K562 (cell line): Measurements from ENCODE around the gene SMAD3.

Experiments used
- BRD4 ChIP-seq: fragments of 200-600 bp; sonication (generic); IDR thresholded peaks from 2 replicates; pipeline ENCODE4 v1.6.1; 2017; ENCODE audit warnings: inconsistent platforms
- CHCHD3 ChIP-seq: fragments of 250-450 bp; sonication (Bioruptor Pico); IDR thresholded peaks from 2 replicates; pipeline ENCODE4 v2.1.2; 2022; ENCODE audit warnings: mild to moderate bottlenecking
- ETV6 ChIP-seq, 3 experiments: fragments of 150-350 bp in 1 of 3; sonication (generic) in 1 of 3; formaldehyde crosslinking in 1 of 3; IDR thresholded peaks; 2 replicates each; pipeline versions ENCODE4 v1.6.1 to v1.8.0; 2014 to 2022; ENCODE audit warnings: borderline replicate concordance in 2 of 3, low read depth in 2 of 3, antibody characterized with exemption in 1 of 3, low read length in 1 of 3, mild to moderate bottlenecking in 1 of 3, missing genetic modification reagents in 1 of 3
- GTF2F1 ChIP-seq: IDR thresholded peaks from 2 replicates; pipeline ENCODE4 v1.6.1; 2011; ENCODE audit warnings: low read depth, low read length, improper control_type of control experiment
- KLF16 ChIP-seq: IDR thresholded peaks from 2 replicates; pipeline ENCODE4 v1.6.1; 2016; ENCODE audit warnings: antibody characterized with exemption
- MYNN ChIP-seq, 2 experiments: sonication (generic); formaldehyde crosslinking in 1 of 2; IDR thresholded peaks; 2 replicates each; pipeline versions ENCODE4 v1.5.0 to v1.6.1; 2016 to 2020; ENCODE audit warnings: antibody characterized with exemption in 1 of 2, missing genetic modification reagents in 1 of 2
- PCBP1 ChIP-seq: fragments of 200-400 bp; formaldehyde crosslinking; IDR thresholded peaks from 2 replicates; pipeline ENCODE4 v1.6.1; 2018; ENCODE audit warnings: mild to moderate bottlenecking, low read depth, low read length; ENCODE audit not compliant: poor library complexity, severe bottlenecking
- STAG1 ChIP-seq: sonication (generic); formaldehyde crosslinking; IDR thresholded peaks from 2 replicates; pipeline ENCODE4 v1.5.0; 2020; ENCODE audit warnings: missing genetic modification reagents, borderline replicate concordance
- TF ChIP-seq, protein P1 (sequence below), 2 experiments: fragments of 450-650 bp in 1 of 2; sonication (generic) in 1 of 2; formaldehyde crosslinking; conservative IDR thresholded peaks; 2 replicates each; pipeline versions ENCODE4 v1.4.0 to v1.8.1; 2020 to 2022; ENCODE audit warnings: mild to moderate bottlenecking in 1 of 2, missing genetic modification reagents in 1 of 2

DNA sequence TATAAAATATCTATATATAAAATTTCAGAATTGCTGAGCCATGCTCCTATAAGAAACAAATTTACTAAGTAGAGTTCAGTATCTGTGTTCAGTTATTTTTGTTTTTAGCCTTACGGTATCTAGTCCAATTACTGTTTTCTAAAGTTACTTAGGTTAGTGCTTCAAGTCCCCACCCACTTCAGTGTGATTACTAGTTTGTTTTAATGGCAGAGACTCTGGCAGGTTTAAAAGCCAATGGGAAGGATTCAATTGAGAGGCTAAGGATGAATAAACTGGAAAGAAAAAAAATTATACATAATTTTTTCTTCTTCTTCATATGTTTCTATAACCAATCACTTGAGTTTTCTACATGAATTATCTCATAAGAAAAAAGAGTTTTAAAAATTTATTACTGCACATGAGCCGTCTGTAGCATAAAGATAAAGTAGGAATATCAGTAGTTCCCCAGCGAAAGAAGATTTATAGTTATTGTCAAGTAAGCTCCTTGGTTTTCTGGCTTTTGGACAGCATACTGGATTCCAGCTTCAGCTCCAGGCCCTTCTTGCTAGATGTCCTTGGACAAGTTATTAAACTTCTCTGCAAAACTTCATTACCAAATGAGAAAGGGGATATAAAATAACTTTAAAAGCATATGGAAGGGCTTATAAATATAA, 142.3 kb downstream of the SMAD3 start:
- TF ChIP-seq GTF2F1 (no peak), PCBP1 (no peak), BRD4 (no peak), STAG1 (no peak), CHCHD3 (CRISPR knock-in tag) (no peak), KLF16 (no peak), MYNN (IDR thresholded peaks at IDR 0.05) (no peak), MYNN (CRISPR knock-in tag; IDR thresholded peaks at IDR 0.05) (no peak), ETV6 (IDR thresholded peaks at IDR 0.05; ENCODE audit: borderline replicate concordance in 1 of 2, low read depth in 2 of 2, low read length in 1 of 2) (no peak), ETV6 (CRISPR knock-in tag; IDR thresholded peaks at IDR 0.05; ENCODE audit: borderline replicate concordance) (no peak)
- TF ChIP-seq, protein P1, sequence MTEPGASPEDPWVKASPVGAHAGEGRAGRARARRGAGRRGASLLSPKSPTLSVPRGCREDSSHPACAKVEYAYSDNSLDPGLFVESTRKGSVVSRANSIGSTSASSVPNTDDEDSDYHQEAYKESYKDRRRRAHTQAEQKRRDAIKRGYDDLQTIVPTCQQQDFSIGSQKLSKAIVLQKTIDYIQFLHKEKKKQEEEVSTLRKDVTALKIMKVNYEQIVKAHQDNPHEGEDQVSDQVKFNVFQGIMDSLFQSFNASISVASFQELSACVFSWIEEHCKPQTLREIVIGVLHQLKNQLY (CRISPR knock-in tag; conservative IDR thresholded peaks at IDR 0.05), result no peak
